HG03175 (cell line): ENCODE results near the gene DCAF11.
A peak's percentile ranks its signal among the peaks of the same experiment; 100 is the strongest.

ENCODE experiments used
- ATAC-seq: cut with Tn5 transposase; IDR thresholded peaks from one replicate; pipeline ENCODE4 v1.9.1; 2021; ENCODE audit warnings: mild to moderate bottlenecking, moderate library complexity; ENCODE audit not compliant: unreplicated experiment

Gene DCAF11

DNA sequence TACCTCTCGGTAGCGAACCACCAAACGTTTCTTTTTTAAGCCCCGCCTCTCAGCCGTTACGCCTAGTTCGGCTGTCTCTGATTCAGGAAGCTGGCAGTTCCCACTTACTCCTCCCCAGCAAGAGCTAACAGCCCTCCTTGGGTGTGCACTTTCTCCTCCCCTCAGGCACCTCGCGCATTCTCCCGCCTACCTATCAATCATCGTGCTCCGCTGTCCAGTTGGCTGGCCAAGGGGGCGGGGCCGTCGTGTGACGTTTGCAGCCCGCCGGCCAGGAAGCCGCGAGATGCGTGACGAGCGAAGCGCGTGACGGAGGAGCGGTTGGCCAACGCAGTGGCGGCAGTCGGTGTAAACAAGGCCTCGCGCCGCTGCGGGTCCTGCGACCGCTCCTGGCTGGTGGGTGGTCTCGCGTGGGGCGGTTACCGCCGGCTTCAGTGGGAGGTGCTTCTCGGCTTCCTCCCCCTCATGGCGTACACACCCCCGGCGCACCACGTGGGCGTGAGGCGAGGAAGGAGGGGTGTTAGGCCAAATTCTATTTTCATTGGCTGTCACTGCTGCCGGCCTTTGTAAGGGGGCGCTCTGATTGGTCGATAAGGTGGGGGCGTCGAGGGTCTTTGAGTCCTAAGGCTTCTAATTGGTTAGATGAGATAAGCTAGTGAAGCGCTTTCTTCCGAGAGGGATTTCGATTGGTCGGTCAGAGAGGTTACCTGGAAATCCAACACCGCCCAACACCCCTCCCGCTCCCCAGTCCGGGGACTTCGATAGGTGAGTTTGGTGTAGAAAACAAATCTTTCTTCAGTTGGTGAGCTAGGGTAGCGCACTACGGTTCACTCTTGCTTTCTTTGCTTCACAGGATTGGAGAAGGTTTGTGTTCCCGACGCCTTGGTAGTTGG is at the start of gene DCAF11, which contains the start of gene NRL:
Gene DCAF11 (plus strand): TSS at position 246 of the 890 bp plus-strand sequence. CDS start 818 bp downstream, outside the sequence.
Gene NRL (minus strand): TSS at position 418 of the 890 bp plus-strand sequence. CDS start 32,101 bp downstream, outside the sequence.
- peak; percentile 87 for ATAC-seq

DNA sequence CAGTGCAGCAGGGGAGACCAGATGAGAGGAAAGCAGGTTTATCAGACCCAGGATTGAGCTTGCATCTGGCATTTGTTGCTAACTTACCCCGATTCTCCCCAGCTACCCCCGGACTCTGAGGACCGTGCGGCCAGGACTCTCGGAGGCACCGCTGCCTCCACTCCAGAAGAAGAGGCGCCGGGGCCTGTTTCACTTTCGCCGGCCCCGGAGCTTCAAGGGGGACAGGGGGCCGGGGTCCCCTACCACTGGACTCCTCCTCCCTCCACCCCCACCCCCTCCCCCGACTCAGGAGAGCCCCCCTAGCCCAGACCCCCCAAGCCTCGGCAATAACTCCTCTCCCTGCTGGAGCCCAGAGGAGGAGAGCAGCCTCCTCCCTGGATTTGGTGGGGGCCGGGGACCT is 49.7 kb upstream of the DCAF11 start:
- ATAC-seq: no peak

DNA sequence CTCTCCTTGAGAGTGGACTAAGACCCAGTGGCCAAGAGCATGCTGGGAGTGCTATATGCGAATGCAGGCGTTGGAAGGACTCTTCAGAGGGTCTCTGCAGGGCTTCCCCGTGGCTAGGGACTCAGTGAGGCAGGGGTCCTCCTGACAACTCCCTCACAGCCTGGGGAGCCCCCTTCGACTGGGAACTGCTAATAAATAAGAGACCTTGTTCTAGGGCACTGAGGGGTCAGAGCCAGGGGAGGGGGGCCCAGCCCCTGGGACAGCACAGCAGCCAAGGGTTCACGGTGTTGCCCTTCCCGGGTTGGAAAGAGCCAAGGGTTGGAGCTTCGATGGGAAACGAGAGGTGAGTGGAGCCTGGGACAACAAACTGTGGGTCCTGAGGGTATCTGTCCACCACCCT is 49.2 kb upstream of the DCAF11 start:
- no peak for ATAC-seq

DNA sequence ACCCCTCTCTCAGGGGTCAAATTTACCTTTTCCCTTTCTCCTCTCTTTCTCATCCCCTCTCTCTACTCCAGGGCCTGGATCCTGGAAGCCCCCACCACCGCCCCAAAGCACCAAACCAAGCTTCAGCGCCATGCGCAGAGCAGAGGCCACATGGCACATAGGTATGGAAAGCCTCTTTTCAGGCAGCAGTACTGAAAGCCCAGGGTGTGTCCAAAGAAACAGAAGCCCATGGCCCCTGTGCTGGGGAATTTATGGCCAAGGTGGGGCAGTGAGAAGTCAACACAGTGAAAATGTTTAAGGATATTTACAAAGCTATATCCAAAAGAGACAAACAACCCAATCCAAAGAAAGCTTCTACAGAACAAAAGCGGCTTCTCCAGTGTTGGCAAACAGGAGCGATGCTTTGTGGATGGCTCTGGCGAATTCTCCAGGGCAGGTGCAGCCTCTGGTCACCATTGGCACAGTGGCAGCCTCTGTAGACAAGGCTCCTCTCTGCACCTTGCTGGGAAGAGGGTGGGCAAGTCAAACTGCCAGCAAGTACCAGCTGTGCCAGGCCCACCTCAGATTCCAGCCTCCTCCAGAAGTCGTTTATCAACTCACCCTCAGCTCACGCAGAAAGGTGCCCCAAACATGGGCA is 48.0 kb upstream of the DCAF11 start:
- no peak for ATAC-seq

DNA sequence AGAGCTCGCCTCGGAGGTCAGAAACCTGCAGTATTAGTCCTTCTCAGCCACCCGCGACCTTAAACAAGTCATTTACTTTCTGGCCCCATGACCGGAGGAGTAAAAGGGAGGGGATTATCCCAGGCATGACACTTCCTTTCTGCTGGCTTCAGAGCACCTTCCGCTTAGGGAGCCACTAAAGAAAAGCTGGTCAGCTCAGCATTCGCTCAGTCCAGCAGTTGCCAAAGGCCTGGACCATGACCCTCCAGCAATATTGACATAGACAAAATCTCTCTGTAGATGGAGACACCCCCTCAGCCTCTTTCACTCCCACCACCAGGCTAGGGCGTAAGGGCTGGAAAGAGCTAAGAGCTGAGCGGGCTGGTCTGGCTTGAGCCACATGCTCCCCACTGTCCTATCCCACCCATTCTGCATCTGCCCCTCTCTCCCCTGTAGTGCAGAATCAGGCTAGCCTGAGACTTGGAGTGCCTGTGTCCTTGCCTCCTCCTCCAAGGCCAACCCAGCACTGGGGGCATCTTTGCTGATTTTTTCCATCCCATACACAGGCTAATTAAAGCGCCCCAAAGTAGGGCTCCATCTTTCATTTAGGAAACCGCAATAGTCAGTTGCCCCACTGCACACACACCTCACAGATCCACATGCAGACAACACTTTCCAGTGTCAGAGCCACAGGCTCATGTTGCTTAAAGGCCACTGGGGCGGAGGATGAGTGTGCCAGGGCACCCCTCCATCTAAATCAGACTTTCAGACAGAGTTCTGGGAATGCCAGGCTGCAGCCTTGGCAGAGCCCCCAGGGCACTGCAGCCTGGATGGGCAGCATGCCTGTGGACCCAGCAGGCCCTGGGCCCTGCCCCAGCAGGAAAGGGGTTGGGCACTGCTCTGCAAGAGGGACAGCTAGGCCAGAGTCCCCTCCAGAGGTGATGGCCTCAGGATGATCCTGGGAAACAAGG is 47.2 kb upstream of the DCAF11 start:
- ATAC-seq: no peak

DNA sequence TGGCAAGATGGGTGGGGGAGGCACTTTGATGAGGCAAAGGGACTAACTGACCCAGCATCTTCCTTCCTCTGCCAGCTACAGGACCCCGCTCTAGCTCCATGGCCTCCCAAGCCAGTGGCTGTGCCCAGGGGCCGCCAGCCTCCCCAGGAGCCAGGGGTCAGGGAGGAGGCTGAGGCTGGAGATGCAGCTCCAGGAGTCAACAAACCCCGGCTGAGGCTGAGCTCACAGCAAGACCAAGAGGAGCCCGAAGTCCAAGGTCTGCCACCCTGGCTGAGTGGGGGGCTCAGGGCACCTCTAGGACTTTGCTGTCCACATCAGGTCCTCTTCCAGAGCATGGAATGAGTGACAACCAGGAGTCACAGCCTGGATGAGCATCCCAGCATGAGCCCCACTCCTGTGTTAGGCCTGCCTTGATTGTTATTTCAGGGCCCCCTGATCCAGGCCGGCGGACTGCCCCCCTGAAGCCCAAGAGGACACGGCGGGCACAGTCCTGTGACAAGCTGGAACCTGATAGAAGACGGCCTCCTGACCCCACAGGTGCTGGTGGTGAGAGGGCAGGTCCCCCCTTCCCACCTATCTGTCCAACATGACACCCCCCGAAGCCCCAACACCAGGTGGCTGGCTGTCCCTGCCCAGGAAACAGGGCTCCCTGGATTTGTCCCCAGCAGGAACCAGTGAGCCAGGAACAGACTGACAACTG is 45.7 kb upstream of the DCAF11 start:
- ATAC-seq: no peak

DNA sequence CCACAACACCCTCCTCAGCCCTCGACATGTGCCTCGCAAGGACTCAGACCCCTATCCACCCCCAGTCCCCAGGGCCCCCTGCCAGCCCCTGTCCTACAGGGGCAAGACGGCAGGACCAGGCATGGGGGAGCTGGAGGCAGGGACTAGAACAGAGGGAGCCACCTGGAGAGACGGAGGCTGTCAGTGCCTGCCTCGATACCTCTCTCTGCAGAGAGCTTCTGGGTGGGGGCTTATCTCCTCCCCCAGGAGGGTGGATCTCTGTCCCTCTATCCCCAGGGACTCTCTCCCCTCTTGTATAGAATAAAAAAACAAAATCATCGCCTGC is 45.2 kb upstream of the DCAF11 start:
- no peak for ATAC-seq

DNA sequence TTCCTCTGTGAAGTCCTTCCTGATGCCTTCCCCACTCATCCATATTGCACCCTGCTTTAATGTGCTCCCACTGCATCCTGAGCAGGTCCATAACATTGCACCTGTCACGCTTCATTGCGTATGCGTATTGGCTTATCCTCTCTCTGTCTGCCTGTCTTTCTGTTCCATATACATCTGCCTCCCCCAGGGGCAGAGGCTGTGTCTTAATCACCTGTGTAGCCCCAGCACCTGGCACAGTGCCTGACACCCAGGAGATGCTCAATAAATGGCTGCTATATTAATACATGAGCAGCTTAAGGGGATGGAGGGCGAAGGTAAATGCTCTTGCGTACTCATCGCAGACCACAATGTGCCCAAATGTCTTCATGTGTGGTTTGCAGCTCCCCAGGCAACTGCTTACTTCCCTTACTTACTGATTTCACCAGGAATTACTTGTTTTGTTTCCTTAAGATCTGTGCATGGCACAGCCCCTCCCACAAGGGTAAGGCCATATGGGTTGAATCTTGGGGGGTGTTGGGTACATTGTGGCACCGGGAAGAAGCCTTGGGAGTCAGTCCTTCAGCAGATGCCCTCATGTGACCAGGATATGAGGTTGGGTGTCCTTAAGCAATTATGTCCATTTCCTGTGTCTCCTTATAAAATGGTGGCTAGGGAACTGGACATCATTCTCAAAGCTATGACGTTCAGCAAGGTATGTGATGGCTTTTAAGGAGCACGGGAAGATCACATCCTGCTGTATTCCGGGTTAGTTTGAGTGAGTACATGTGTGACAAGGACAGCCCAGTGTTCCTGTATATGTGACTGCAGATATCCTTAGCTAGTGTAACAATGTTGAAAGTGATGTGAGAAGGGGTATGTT is 44.1 kb upstream of the DCAF11 start:
- no peak for ATAC-seq

DNA sequence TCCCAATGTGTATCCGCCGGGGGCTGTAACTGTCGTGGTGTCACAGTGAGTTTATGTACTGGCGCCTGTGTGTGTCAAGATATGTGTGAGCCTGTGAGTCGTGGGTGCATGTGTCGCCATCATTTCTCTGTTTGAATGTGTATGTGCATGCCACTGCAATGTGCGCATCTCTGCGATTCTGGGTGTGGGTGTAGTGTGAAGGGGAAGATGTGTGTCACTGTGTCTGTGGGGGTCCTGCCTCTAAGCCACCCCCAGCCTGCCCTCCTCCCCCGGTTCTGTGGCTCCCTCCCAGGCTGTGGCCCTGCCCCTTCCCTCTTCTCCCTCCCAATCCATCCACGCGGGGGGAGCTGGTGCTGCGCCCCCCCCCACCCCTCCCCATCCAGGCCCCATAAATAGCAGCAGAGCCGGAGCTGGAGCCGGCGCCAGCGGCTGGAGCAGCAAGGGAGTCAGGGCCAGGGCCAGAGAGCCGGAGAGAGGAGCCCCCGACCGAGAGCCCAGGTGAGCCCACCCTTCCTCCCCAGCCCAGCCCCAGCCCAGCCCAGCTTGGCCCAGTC is 43.4 kb upstream of the DCAF11 start, which contains the start of gene CPNE6:
Gene CPNE6 (plus strand): TSS at position 419 of the 554 bp plus-strand sequence. CDS start 1,375 bp downstream, outside the sequence.
- no peak for ATAC-seq

DNA sequence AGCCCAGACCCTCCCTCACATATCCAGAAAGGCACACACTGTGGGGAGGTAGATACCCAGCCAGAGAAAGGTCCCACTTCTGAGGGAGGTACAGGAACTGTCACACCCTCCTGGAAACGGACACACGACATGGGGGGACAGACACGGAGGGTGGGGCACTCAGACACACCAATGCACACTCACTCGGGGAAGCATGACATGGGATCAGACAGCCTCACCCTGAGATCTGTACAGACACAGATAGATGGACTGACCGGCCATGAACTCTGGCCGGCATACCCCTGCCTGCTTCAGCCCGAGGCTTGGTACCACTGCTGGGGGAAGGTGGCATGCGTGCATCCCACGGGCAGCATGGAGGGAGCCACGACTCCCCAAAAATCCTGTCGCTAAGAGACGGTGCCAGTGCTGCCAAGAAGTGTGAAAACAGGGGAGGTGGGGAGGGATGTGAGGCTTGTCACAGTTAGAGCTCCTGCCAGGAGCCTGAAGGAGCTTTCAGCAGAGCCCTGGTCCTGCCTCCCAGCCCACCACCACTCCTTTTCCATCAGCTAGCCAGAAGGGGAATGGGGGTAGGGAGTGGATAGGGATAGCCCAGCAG is 42.6 kb upstream of the DCAF11 start:
- no peak for ATAC-seq

DNA sequence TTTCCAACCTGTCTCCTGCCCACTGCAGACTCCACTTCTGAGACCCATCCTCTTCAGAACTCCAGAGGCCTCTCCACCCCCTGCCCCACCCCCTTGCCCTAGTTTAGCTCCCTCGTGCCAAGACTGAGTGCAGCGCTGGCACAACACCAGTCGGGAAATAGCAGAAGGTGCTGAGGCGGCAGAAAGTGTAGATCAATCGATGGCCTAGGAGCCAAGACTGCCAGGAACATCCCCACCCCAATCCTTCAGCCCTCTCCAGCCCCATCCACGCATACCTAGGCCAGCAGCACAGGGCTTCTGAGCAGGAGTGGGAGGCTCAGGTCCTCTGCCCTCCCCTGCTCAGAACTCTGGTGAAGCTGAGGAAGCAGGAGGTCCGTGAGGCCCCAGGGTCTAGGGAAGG is 42.1 kb upstream of the DCAF11 start:
- ATAC-seq: no peak

DNA sequence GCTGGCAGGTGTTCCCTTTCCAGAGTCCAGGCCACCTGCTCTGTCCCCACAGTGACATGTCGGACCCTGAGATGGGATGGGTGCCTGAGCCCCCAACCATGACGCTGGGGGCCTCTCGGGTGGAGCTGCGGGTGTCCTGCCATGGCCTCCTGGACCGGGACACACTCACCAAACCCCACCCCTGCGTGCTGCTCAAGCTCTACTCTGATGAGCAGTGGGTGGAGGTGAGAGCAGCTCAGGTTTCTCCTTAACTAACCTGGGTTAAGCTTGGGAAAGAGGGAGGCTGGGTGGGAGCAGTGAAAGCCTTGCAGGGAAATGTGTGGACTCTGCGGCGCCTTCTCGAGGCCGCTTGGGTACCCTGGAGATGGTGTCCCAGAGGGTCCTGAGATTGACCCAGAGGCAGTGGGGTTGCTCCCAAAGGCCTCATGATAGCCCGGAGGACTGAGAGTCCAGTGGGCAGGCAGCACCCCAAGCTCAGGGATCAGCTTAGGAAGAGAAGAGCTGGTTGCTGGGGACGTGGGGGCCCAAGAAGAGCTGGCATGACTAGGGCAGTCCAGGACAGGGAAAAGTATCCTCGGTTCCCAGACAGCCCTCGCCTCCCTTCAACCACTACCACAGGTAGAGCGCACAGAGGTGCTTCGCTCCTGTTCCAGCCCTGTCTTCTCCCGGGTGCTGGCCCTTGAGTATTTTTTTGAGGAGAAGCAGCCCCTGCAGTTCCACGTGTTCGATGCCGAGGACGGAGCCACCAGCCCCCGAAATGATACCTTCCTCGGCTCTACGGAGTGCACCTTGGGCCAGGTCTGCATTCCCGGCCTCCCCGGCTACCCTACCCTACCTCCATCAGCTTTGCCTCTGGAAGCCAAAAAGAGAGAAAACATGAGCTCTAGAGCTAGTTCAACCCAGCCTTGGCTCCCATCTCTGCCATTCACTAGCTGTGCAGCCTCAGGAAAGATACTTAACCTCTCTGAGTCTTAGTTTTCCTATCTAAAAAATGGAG is 41.4 kb upstream of the DCAF11 start:
- ATAC-seq: no peak

DNA sequence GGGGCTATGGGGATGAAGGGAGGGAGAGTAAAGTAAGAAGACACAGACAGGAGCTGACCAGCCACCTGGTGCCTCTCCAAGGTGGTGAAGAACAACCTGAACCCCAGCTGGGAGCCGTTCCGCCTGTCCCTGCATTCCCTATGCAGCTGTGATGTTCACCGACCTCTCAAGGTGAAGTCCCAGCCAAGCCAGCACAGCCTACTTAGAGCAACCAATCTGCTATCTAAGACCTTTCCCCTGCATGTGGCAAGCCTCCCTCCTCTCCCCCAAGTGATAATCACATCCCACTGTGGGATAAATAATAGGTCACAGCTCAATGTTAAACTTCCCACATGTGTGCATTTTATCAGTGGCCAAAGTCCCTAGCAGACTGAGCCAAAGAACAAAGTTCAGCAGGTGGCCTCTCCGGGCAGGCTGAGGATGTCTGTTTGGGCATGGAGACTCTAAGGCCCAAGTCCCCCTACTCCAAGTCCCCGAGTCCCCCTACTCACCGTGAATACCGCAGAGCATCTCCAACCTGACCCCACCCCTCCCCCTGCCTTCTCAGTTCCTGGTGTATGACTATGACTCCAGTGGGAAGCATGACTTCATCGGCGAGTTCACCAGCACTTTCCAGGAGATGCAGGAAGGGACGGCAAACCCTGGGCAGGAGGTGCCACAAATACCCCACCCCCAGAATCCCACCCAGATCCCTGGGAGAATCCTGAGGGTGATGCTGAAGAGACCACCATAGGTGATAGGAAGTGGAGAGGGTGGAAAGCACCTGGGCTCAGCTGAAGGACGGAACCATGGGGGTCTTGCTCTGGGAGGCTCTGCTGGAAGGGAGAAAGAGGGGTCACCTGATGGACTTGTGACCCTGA is 39.7 kb upstream of the DCAF11 start:
- no peak for ATAC-seq

DNA sequence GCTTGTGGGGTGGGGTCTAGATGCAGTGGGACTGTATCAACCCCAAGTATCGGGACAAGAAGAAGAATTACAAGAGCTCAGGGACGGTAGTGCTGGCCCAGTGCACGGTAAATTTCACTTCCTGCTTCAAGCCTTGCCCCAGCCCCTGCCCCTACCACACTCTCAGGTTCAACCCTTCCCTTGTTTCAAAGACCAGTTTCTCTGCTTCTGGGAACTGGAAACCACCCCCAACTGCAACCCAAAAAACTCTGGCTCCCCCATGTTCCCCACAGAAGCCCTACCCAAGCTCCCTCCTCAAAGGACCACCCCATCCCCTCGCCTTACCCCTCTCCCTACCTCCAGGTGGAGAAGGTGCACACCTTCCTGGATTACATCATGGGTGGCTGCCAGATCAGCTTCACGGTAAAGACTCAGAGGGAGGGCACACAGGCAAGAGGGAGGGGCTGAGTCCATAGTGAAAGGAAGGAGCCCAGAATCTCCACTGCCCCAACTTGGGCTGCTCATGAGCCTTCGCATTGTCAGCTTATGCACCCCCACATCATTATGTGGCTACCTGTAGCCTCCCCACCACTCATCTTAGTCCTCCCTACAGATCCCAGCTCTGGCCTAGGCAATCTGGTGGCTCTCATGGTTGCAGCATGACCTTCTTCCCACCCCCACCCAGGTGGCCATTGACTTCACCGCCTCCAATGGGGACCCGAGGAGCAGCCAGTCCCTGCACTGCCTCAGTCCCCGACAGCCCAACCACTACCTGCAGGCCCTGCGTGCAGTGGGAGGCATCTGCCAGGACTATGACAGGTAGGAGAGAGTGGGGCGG is 38.9 kb upstream of the DCAF11 start:
- no peak for ATAC-seq

DNA sequence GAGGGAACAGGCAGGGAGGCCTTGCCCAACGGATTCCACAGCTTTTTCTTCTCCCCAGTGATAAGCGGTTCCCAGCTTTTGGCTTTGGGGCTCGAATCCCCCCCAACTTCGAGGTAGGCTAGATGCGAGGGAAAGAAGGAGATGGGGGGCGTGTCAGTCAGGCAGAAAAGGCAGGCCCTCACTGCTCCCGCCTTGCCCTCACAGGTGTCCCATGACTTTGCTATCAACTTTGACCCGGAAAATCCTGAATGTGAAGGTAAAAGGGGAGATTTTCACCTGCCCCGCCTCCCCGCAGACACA is 38.3 kb upstream of the DCAF11 start:
- no peak for ATAC-seq

DNA sequence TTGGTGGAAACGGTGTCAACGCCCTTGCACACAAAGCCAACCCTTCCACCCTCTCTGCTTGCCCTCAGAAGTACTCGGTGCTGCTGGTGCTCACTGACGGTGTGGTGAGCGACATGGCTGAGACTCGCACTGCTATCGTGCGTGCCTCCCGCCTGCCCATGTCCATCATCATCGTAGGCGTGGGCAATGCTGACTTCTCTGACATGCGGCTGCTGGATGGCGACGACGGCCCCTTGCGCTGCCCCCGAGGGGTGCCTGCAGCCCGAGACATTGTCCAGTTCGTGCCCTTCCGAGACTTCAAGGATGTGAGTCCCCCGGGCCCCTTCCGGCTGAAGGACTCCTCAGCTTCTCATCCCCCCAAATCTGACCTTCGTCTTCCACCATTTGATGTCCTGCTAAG is 37.5 kb upstream of the DCAF11 start:
- ATAC-seq: no peak
